Ishikawa (cell line): ENCODE data around the gene GALK1.

Experiments
- CREB1 ChIP-seq: IDR thresholded peaks from 2 replicates; pipeline ENCODE4 v1.6.1; 2012; ENCODE audit warnings: low read depth
- REST ChIP-seq: IDR thresholded peaks from 2 replicates; pipeline ENCODE4 v1.6.1; 2012; ENCODE audit warnings: low read depth, mild to moderate bottlenecking
- TF ChIP-seq, protein P1 (sequence below): IDR thresholded peaks from 2 replicates; pipeline ENCODE4 v1.6.1; 2012

GRCh38 chr17:75737133-75737962 is 27.6 kb downstream of the GALK1 start:
- TF ChIP-seq REST (no peak), CREB1 (no peak)
- TF ChIP-seq, protein P1, sequence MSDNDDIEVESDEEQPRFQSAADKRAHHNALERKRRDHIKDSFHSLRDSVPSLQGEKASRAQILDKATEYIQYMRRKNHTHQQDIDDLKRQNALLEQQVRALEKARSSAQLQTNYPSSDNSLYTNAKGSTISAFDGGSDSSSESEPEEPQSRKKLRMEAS: no peak
